ENCODE measurements around the gene ILKAP.
A peak's percentile ranks its signal among the peaks of the same experiment; 100 is the strongest.

The ILKAP gene

DNA sequence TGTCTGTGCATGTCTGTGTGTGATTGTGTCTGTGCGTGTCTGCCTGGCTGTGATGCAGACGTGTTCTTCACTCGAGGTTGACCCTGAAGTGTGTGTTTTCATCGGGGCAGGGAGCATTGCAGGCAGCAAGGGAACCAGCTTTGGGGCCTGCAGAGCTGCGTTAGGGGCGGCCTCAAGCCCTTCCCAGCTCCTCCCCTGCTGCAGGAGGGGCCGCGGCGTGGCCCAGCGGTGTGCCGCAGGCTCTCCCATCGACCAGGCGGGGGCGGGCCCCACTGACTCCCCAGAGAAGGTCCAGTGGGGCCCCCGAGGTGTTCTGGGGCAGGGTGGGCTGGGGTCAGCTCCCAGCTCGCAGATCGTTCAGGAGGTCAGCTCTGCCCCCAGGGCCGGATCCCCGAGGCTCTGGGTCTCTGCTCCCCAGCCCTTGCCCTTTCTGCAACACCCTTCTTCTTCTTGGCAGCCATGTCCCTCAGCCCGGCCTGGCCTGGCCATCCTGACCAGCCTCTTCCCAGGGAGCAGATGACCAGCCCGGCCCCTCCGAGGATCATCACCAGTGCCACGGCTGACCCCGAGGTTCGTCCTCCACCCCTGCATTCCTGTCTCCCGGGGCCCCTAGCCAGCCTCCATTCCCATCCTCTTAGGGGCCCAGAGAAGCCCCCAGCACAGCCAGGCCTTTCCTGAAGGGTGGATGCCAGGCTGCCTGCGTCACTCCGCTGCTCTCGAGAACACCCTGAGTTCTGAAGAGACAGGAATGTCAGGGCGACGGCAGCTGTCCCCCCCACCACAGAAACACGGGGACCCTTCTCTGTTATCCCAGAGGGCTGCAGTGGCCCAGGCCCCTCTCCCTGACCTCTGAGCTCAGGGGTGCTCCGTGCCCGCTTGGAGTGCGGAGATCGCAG lies 76.1 kb downstream of the ILKAP start:
- peak; percentile 20 for DNase-seq
- no peaks in the 10 kb centered on the region for H3K4me1 Mint-ChIP-seq

DNA sequence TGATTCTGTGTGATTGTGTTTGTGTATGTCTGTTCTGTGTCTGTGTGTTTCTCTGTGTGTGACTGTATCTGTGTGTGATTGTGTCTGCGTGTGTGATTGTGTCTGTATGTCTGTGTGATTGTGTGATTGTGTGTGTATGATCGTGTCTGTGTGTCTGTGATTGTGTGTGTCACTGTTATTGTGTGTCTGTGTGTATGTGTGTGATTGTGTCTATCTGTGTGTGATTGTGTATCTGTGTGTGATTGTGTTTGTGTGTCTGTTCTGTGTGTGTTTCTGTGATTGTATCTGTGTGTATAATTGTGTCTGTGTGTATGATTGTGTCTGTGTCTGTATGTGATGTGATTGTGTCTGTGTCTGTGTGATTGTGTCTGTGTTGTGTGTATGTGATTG lies 76.7 kb downstream of the ILKAP start:
- H3K27me3 Mint-ChIP-seq, result no peaks in the 10 kb centered on the region
- no peaks in the 10 kb centered on the region for H3K9me3 Mint-ChIP-seq
- H3K4me3 Mint-ChIP-seq, result no peak overlapping the region
- no peak for ATAC-seq
- no peak overlapping the region for H3K27ac Mint-ChIP-seq
- no peaks in the 10 kb centered on the region for H3K4me1 Mint-ChIP-seq
- H3K36me3 Mint-ChIP-seq (ENCODE audit: low read depth), result no peaks in the 10 kb centered on the region
- no peak for DNase-seq

More for the DNA sequence above, 76.1 kb downstream of the ILKAP start:
- ATAC-seq, result no peak
- Mint-ChIP-seq H3K36me3 (ENCODE audit: low read depth) (no peaks in the 10 kb centered on the region), H3K27me3 (no peaks in the 10 kb centered on the region), H3K9me3 (no peaks in the 10 kb centered on the region), H3K4me3 (no peak overlapping the region), H3K27ac (no peak overlapping the region)

- Mint-ChIP-seq H3K27ac (no peak overlapping the region), H3K27me3 (no peaks in the 10 kb centered on the region), H3K4me1 (no peaks in the 10 kb centered on the region), H3K9me3 (no peaks in the 10 kb centered on the region), H3K36me3 (ENCODE audit: low read depth) (no peaks in the 10 kb centered on the region), H3K4me3 (no peak overlapping the region)
- no peak for ATAC-seq
- DNase-seq, result no peak
These were observed 77.2 kb downstream of the ILKAP start for GRCh38 chr2:238126338-238126737.

DNA sequence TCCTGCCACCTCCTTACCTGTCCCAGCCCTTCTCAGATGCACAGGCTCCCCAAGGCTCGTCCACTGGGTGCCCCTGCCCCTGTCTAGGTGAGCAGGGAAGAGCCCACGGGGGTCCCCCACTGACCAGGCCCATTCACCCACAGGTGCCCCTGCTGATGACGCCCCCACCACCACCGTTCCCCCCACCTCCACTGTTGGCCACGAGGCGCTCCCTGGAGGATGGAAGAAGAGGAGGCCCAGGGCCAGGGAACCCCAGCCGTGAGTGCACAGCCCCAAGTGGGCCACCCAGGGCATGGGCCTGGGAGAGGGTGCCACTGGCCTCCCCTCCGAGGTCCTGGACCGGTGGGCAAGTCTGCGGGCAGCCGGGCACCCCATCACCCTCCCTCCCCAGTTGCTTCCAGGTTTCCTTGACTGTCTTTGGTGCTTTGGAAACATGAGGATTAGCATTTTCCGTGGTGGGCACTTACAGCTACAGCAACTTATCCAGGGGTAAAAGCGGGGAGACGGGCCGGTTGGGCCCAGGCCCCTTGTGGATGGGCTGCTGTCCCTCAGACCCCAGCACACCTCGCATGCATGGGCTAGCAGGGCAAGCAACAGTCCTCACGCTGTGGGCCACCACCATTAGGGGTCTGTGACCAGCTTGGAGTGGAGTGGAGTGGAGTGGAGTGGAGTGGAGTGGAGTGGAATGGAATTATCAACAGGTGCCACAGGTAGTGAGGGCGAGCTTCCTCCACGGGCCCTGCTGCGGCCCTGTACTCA lies 78.2 kb downstream of the ILKAP start:
- no peak overlapping the region for H3K4me3 Mint-ChIP-seq
- no peak for DNase-seq
- no peak overlapping the region for H3K27ac Mint-ChIP-seq
- no peaks in the 10 kb centered on the region for H3K36me3 Mint-ChIP-seq (ENCODE audit: low read depth)
- no peaks in the 10 kb centered on the region for H3K9me3 Mint-ChIP-seq
- H3K27me3 Mint-ChIP-seq, result no peaks in the 10 kb centered on the region
- ATAC-seq, result no peak
- no peaks in the 10 kb centered on the region for H3K4me1 Mint-ChIP-seq

- H3K36me3 Mint-ChIP-seq (ENCODE audit: low read depth), result no peaks in the 10 kb centered on the region
- H3K27ac Mint-ChIP-seq, result no peak overlapping the region
- H3K4me3 Mint-ChIP-seq, result no peak overlapping the region
- no peaks in the 10 kb centered on the region for H3K27me3 Mint-ChIP-seq
- no peak for ATAC-seq
- H3K9me3 Mint-ChIP-seq, result no peaks in the 10 kb centered on the region
- DNase-seq, result no peak
- no peaks in the 10 kb centered on the region for H3K4me1 Mint-ChIP-seq
These were observed 78.9 kb downstream of the ILKAP start for GRCh38 chr2:238124488-238125126.

- Mint-ChIP-seq H3K4me1 (no peaks in the 10 kb centered on the region), H3K36me3 (ENCODE audit: low read depth) (no peaks in the 10 kb centered on the region), H3K9me3 (no peaks in the 10 kb centered on the region), H3K27ac (no peak overlapping the region), H3K27me3 (no peaks in the 10 kb centered on the region), H3K4me3 (no peak overlapping the region)
- DNase-seq (no peak), ATAC-seq (no peak)
These were observed 79.5 kb downstream of the ILKAP start for GRCh38 chr2:238123991-238124470.

DNA sequence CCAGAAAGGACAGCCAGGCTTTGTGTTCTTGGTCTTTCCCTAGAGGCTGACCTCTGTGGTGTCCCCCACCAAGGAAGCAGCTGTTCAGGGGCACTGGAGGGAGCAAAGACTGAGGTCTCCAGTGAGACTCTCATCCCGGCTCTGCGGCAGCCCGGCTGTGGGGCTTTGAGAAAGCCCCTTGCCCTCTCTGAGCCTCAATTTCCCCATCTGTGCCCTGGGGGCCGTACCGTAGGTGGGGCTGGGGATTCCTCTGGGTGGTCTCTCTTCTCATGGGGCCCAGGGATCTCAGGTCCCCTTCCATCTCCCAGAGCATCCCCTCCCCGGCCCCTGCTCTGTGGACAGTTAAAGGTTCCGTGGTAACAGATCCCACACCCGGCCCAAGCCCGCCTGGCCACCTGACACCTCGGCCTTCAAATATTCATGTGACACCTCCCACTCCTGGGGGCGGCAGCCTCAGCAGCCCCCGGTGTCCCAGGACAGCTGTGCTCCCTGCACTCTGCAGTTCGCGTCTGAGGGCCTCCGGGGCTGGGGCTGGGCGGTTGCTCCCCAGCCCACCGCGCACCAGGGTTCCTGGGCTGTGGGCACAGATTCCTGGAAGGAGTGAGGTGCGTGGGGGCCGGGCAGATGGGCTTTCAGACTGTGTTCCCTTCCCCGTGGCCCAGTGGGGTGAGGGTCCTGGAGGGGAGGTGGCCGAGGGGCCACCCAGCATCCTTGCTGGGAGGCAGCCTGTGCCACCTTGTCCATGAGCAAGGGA lies 80.1 kb downstream of the ILKAP start:
- Mint-ChIP-seq H3K4me1 (no peaks in the 10 kb centered on the region), H3K36me3 (ENCODE audit: low read depth) (no peaks in the 10 kb centered on the region), H3K27me3 (no peaks in the 10 kb centered on the region), H3K9me3 (no peaks in the 10 kb centered on the region), H3K27ac (no peak overlapping the region), H3K4me3 (no peak overlapping the region)
- no peak for DNase-seq
- no peak for ATAC-seq

DNA sequence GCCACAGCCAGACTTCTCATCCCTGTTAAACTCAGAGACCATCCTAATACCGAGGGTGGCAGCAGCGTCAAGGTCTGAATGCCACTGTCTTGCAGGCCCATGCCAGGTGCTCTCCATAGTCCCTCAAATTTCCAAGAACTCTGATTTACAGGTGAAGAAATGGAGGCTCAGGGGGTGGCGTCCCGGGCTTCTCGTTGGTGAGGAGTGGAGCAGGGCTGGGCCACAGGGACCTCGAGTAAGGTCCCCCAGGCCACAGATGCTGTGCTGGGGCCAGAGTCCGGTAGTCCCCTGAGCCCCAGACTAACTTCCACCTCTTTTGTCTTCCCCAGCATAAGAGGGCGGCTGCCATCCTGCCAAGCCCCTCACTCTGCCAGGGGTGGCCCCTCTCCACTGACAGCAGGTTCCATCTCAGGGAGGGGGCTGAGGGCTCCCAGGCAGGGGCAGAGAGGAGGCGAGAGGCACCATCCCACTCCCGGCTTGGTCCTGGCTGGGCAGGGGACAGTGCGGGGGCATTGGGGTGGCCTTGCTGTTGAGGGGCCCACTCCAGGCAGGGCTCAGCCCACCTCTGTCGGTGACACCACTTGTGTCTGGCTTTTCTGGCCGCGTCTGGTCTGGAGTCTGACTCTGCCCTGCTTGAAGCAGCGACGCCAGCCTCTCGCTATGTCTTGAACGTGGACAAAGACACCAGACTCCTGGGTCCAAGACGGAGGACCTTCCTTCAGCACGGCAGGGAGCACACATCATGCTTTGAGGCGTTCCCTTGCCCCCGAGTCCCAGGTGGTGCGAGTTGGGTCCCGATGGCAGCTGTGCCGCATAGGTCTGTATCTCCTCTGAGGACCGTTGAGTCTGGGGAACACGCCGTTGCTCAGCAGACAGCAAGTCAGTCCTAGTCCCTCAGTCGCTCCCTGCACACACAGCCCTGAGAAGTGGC lies 80.9 kb downstream of the ILKAP start:
- Mint-ChIP-seq H3K27me3 (peaks cover 4% of the 10 kb centered on the region), H3K4me3 (no peak overlapping the region), H3K9me3 (no peaks in the 10 kb centered on the region), H3K4me1 (no peaks in the 10 kb centered on the region), H3K27ac (no peak overlapping the region), H3K36me3 (ENCODE audit: low read depth) (no peaks in the 10 kb centered on the region)
- no peak for DNase-seq
- ATAC-seq, result no peak

GRCh38 chr2:238121511-238122286 lies 81.8 kb downstream of the ILKAP start:
- no peaks in the 10 kb centered on the region for H3K36me3 Mint-ChIP-seq (ENCODE audit: low read depth)
- H3K27ac Mint-ChIP-seq, result no peak overlapping the region
- DNase-seq (no peak), ATAC-seq (no peak)
- no peaks in the 10 kb centered on the region for H3K9me3 Mint-ChIP-seq
- peaks cover 7% of the 10 kb centered on the region for H3K27me3 Mint-ChIP-seq
- no peak overlapping the region for H3K4me3 Mint-ChIP-seq
- no peaks in the 10 kb centered on the region for H3K4me1 Mint-ChIP-seq

GRCh38 chr2:238120463-238121298 lies 82.8 kb downstream of the ILKAP start:
- H3K27ac Mint-ChIP-seq, result no peak overlapping the region
- H3K4me3 Mint-ChIP-seq, result no peak overlapping the region
- H3K4me1 Mint-ChIP-seq, result no peaks in the 10 kb centered on the region
- no peak for ATAC-seq
- no peak for DNase-seq
- H3K27me3 Mint-ChIP-seq, result peaks cover 7% of the 10 kb centered on the region
- H3K9me3 Mint-ChIP-seq, result no peaks in the 10 kb centered on the region
- no peaks in the 10 kb centered on the region for H3K36me3 Mint-ChIP-seq (ENCODE audit: low read depth)

Measured in activated naive CD8-positive, alpha-beta T cell treated with anti-CD3 and anti-CD28 coated beads, Interleukin-2, amount 50 U/mL, for 24 hours (primary cell).